Thoracic aorta (tissue), 2 donors: ENCODE results near the gene CAP2. TPM values are rescaled to one million over a fixed set of nuclear protein-coding genes. Genes with fewer than 3 reads are reported as not detected.

Experiments
- ATAC-seq: fragments of 150-250 bp; one replicate; pipeline ENCODE4 v1.8.0; 2017; ENCODE audit warnings: low read depth; ENCODE audit not compliant: insufficient number of reproducible peaks, low FRiP score
- DNase-seq: peaks from one replicate; pipeline ENCODE4 v3.0.0-alpha.2; 2020; ENCODE audit warnings: low spot score
- H3K27ac ChIP-seq, 2 donors: fragments of 200-600 bp; sonication (generic); 1 replicate in 1 of 2; 2 replicates in 1 of 2; pipeline ENCODE4 v1.5.1; 2016; ENCODE audit warnings: mild to moderate bottlenecking in 2 of 2, moderate library complexity in 2 of 2
- H3K27me3 ChIP-seq: fragments of 200-600 bp; sonication (generic); replicated peaks from 2 replicates; pipeline ENCODE4 v1.6.0; 2016; ENCODE audit warnings: mild to moderate bottlenecking; ENCODE audit not compliant: insufficient read depth
- H3K36me3 ChIP-seq: fragments of 200-600 bp; sonication (generic); one replicate; pipeline ENCODE4 v1.5.1; 2016
- H3K4me1 ChIP-seq, 2 donors: fragments of 200-600 bp; sonication (generic); 1 replicate in 1 of 2; 2 replicates in 1 of 2; pipeline versions ENCODE4 v1.5.1 to v1.6.0; 2016; ENCODE audit warnings: low read depth in 2 of 2, mild to moderate bottlenecking in 1 of 2; ENCODE audit not compliant: control insufficient read depth in 1 of 2
- H3K4me3 ChIP-seq: fragments of 200-600 bp; sonication (generic); 2 replicates; pipeline ENCODE4 v1.5.1; 2016; ENCODE audit warnings: mild to moderate bottlenecking
- H3K9me3 ChIP-seq: fragments of 200-600 bp; sonication (generic); 2 replicates; pipeline ENCODE4 v1.5.1; 2016
- CTCF ChIP-seq: fragments of 200-600 bp; sonication (generic); IDR thresholded peaks from one replicate; pipeline ENCODE4 v1.5.1; 2019; ENCODE audit warnings: antibody characterized with exemption
- total RNA-seq, 2 donors: library from RNA; depleted of rRNA; stranded (reverse); fragments of >200 nt; gene quantifications; one replicate each; pipeline versions ENCODE4 v1.1.0 to v1.2.3, GENCODE V29; 2016

CAP2 gene
- total RNA-seq, 2 donors from 2014 or later: 20.6 to 20.8 TPM

GRCh38 chr6:17466707-17467106 lies 73.3 kb downstream of the CAP2 start:
- Histone ChIP-seq H3K4me3 (no peak overlapping the region), H3K27me3 (no peaks in the 10 kb centered on the region), H3K27ac (no peak overlapping the region), H3K4me1 (peaks cover 0 to 18% of the 10 kb centered on the region in 2 donors), H3K9me3 (no peaks in the 10 kb centered on the region), H3K36me3 (peaks cover 11% of the 10 kb centered on the region)
- ATAC-seq (no peak), DNase-seq (no peak)
- TF ChIP-seq CTCF: no peak

GRCh38 chr6:17469006-17469832 lies 75.8 kb downstream of the CAP2 start:
- no peak overlapping the region for H3K27ac ChIP-seq
- ATAC-seq (no peak), DNase-seq (no peak)
- H3K4me3 ChIP-seq: no peak overlapping the region
- peaks cover 11% of the 10 kb centered on the region for H3K36me3 ChIP-seq
- H3K27me3 ChIP-seq: no peaks in the 10 kb centered on the region
- H3K4me1 ChIP-seq: peaks cover 10 to 39% of the 10 kb centered on the region in 2 donors
- peak; percentile 8 for TF ChIP-seq CTCF
- no peaks in the 10 kb centered on the region for H3K9me3 ChIP-seq

GRCh38 chr6:17470202-17470937 lies 77.0 kb downstream of the CAP2 start:
- no peak for TF ChIP-seq CTCF
- DNase-seq: no peak
- peak overlapping the region; percentile 42 to 67 for H3K27ac ChIP-seq

GRCh38 chr6:17470938-17471327 lies 77.5 kb downstream of the CAP2 start:
- Histone ChIP-seq H3K36me3 (peaks cover 6% of the 10 kb centered on the region), H3K27ac (peak overlapping the region; percentile 42 to 67), H3K27me3 (no peaks in the 10 kb centered on the region), H3K4me3 (no peak overlapping the region), H3K9me3 (no peaks in the 10 kb centered on the region), H3K4me1 (peaks cover 10 to 45% of the 10 kb centered on the region in 2 donors)
- peak; percentile 39 for TF ChIP-seq CTCF
- ATAC-seq: peak; percentile 46
- DNase-seq: no peak

More at GRCh38 chr6:17470202-17470937, 77.0 kb downstream of the CAP2 start:
- Histone ChIP-seq H3K27me3 (no peaks in the 10 kb centered on the region), H3K9me3 (no peaks in the 10 kb centered on the region), H3K4me3 (no peak overlapping the region), H3K36me3 (peaks cover 7% of the 10 kb centered on the region), H3K4me1 (peaks cover 10 to 45% of the 10 kb centered on the region in 2 donors)
- no peak for ATAC-seq

GRCh38 chr6:17472653-17473183 lies 79.3 kb downstream of the CAP2 start:
- ATAC-seq: no peak
- Histone ChIP-seq H3K36me3 (no peaks in the 10 kb centered on the region), H3K27ac (peak overlapping the region in 1 of 2 donors; percentile 37), H3K4me1 (peaks cover 10 to 45% of the 10 kb centered on the region in 2 donors), H3K27me3 (no peaks in the 10 kb centered on the region), H3K4me3 (no peak overlapping the region), H3K9me3 (no peaks in the 10 kb centered on the region)
- no peak for DNase-seq
- TF ChIP-seq CTCF: no peak
